ENCODE results near the gene FOXP1. TPM values are rescaled to one million over a fixed set of nuclear protein-coding genes. Genes with fewer than 3 reads are reported as not detected.
A peak's percentile ranks its signal among the peaks of the same experiment; 100 is the strongest.

Gene FOXP1
- total RNA-seq, 2 experiments from 2014 or later, result 108 to 153 TPM

DNA sequence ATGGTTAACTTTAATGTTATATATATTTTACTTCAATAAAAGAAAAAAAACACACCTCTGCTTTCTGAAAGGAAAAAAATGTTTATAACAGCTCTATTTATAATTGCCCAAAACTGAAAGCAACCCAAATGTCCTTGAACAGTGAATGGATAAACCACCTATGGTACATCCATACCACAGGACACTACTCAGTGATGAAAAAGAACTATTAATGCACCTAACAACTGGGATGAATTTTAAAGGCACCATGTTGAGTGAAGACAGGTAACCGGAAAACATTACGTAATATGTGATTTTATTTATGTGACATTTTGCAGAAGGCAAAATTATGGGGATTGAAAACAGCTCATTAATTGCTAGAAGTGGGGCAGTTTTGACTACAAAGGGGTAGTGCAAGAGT, 23.8 kb upstream of the FOXP1 start:
- ATAC-seq, result no peak
- Mint-ChIP-seq H3K27ac (no peak overlapping the region), H3K4me3 (no peak overlapping the region), H3K4me1 (no peaks in the 10 kb centered on the region), H3K36me3 (ENCODE audit: low read depth) (peaks cover 10% of the 10 kb centered on the region), H3K27me3 (no peaks in the 10 kb centered on the region), H3K9me3 (ENCODE audit: low read depth) (peaks cover 10% of the 10 kb centered on the region)
- ChIA-PET POLR2A (no interaction called here), CTCF (no interaction called here)
- DNase-seq, result no peak
- intact Hi-C loops (cut with DNase I, micrococcal nuclease), result no loop called here

- Mint-ChIP-seq H3K36me3 (ENCODE audit: low read depth) (peaks cover 14% of the 10 kb centered on the region), H3K4me3 (no peak overlapping the region), H3K4me1 (peaks cover 8% of the 10 kb centered on the region), H3K27ac (no peak overlapping the region), H3K27me3 (no peaks in the 10 kb centered on the region), H3K9me3 (ENCODE audit: low read depth) (peaks cover 10% of the 10 kb centered on the region)
- ATAC-seq, result no peak
- no peak for DNase-seq
- ChIA-PET POLR2A (no interaction called here), CTCF (no interaction called here)
- intact Hi-C loops (cut with DNase I, micrococcal nuclease), result no loop called here
These were observed 23.1 kb upstream of the FOXP1 start for GRCh38 chr3:71606582-71606981.

- CTCF ChIA-PET, result interaction anchor here (0.6 to 1.0 kb wide), 2 partner anchors 14 to 297 kb away, joined by 3 read pairs; no protein-coding TSS in a partner anchor
- Mint-ChIP-seq H3K4me3 (no peak overlapping the region), H3K27me3 (no peaks in the 10 kb centered on the region), H3K36me3 (ENCODE audit: low read depth) (peaks cover 9% of the 10 kb centered on the region), H3K27ac (no peak overlapping the region), H3K9me3 (ENCODE audit: low read depth) (peaks cover 8% of the 10 kb centered on the region), H3K4me1 (peaks cover 30% of the 10 kb centered on the region)
- POLR2A ChIA-PET, result no interaction called here
- DNase-seq (no peak), ATAC-seq (no peak)
- intact Hi-C loops (cut with DNase I, micrococcal nuclease), result no loop called here
These were observed 18.7 kb upstream of the FOXP1 start for GRCh38 chr3:71602256-71602655.

DNA sequence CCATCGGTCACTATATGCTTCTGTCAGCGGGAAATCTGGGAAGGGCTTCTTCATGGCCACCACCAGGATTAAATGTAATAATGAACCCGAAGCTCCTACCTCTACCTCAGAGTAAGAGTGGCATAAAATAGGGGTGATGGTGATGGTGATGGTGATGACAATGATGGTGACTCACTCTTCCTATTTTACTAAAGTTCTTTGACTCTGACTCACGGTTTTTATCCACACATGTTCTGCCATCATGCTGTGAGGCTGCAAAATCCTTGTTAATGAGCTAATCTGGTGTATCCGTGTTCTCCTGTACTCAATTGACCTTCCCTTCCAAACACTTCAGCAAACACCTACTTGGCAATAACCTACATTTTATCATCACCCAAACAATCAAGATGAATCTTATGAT, 18.3 kb upstream of the FOXP1 start:
- Mint-ChIP-seq H3K27me3 (no peaks in the 10 kb centered on the region), H3K4me1 (peaks cover 30% of the 10 kb centered on the region), H3K4me3 (no peak overlapping the region), H3K36me3 (ENCODE audit: low read depth) (peaks cover 9% of the 10 kb centered on the region), H3K9me3 (ENCODE audit: low read depth) (peaks cover 8% of the 10 kb centered on the region), H3K27ac (peak overlapping the region; percentile 18)
- intact Hi-C loops (cut with DNase I, micrococcal nuclease), result no loop called here
- ATAC-seq (peak; percentile 98), DNase-seq (peak; percentile 13)
- ChIA-PET POLR2A (no interaction called here), CTCF (interaction anchor here (0.6 to 1.0 kb wide), 4 partner anchors 14 to 549 kb away, joined by 3 read pairs; no protein-coding TSS in a partner anchor)

GRCh38 chr3:71600646-71601288, 17.2 kb upstream of the FOXP1 start:
- intact Hi-C loops (cut with DNase I, micrococcal nuclease), result no loop called here
- no peak for ATAC-seq
- CTCF ChIA-PET, result interaction anchor here (0.6 to 1.6 kb wide), 6 partner anchors 12 to 830 kb away, joined by 3 to 6 read pairs (median 3); no protein-coding TSS in a partner anchor

DNA sequence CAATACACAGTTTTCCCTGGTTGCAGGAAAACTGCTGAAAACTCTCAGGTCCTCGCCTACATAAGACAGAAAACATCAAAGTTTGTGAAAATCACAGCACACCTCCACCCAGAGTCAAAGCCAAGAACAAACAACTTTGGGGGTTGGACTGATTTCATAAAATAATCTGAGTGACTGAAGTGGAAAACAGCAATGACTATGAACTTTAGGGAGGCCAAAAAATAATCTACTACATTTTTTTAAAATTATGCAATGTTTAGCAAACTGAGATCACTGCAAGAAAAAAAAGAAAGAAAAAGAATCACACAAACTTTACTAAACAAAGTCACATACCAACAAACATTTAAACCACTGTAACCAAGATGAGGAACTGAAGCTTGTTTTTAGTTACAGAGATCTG, 15.9 kb upstream of the FOXP1 start:
- no peak overlapping the region for H3K27ac Mint-ChIP-seq
- H3K9me3 Mint-ChIP-seq (ENCODE audit: low read depth), result no peaks in the 10 kb centered on the region
- peaks cover 30% of the 10 kb centered on the region for H3K4me1 Mint-ChIP-seq
- ChIA-PET CTCF (interaction anchor here (1.0 to 1.6 kb wide), 3 partner anchors 10 to 82 kb away, joined by 3 to 5 read pairs (median 3); no protein-coding TSS in a partner anchor), POLR2A (interaction anchor here (0.6 kb wide), 1 partner anchor 955 kb away, joined by 3 read pairs; no protein-coding TSS in a partner anchor)
- intact Hi-C loops (cut with DNase I, micrococcal nuclease), result no loop called here
- peaks cover 5% of the 10 kb centered on the region for H3K36me3 Mint-ChIP-seq (ENCODE audit: low read depth)
- H3K27me3 Mint-ChIP-seq, result no peaks in the 10 kb centered on the region
- H3K4me3 Mint-ChIP-seq, result no peak overlapping the region
- ATAC-seq (no peak), DNase-seq (no peak)

More at GRCh38 chr3:71600646-71601288, 17.2 kb upstream of the FOXP1 start:
- Mint-ChIP-seq H3K36me3 (ENCODE audit: low read depth) (peaks cover 5% of the 10 kb centered on the region), H3K4me3 (no peak overlapping the region), H3K9me3 (ENCODE audit: low read depth) (no peaks in the 10 kb centered on the region), H3K27me3 (no peaks in the 10 kb centered on the region), H3K4me1 (peaks cover 30% of the 10 kb centered on the region), H3K27ac (no peak overlapping the region)
- POLR2A ChIA-PET, result no interaction called here
- DNase-seq, result no peak

DNA sequence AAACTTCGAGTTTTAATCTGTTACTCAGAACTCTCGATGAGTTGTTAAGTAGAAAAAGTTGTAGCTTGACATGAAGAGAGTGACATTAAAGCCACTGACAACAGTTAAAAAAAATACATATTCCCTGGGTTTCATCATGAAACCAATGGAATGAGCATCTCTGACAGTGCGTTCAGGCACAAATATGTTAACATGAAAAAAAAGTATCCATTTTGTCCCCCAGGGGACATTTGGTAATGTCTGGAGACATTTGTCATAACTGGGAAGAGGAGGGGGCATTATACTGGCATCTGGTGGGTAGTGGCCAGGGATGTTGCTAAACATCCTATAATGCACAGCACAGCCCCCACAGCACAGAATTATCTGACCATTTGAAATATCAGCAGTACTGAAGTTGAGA, 14.8 kb upstream of the FOXP1 start:
- ATAC-seq, result no peak
- intact Hi-C loops (cut with DNase I, micrococcal nuclease), result no loop called here
- POLR2A ChIA-PET, result no interaction called here
- Mint-ChIP-seq H3K4me3 (no peak overlapping the region), H3K4me1 (peaks cover 30% of the 10 kb centered on the region), H3K27me3 (no peaks in the 10 kb centered on the region), H3K9me3 (ENCODE audit: low read depth) (no peaks in the 10 kb centered on the region), H3K36me3 (ENCODE audit: low read depth) (peaks cover 5% of the 10 kb centered on the region), H3K27ac (no peak overlapping the region)
- DNase-seq, result no peak
- CTCF ChIA-PET, result interaction anchor here (0.6 to 1.5 kb wide), 2 partner anchors 21 to 164 kb away, joined by 3 to 4 read pairs; no protein-coding TSS in a partner anchor

GRCh38 chr3:71597286-71597685, 13.8 kb upstream of the FOXP1 start:
- ChIA-PET CTCF (interaction anchor here (0.6 to 1.5 kb wide), 2 partner anchors 10 to 22 kb away, joined by 3 read pairs; no protein-coding TSS in a partner anchor), POLR2A (no interaction called here)
- Mint-ChIP-seq H3K27me3 (no peaks in the 10 kb centered on the region), H3K4me1 (peaks cover 29% of the 10 kb centered on the region), H3K9me3 (ENCODE audit: low read depth) (no peaks in the 10 kb centered on the region), H3K27ac (no peak overlapping the region), H3K36me3 (ENCODE audit: low read depth) (peaks cover 4% of the 10 kb centered on the region), H3K4me3 (no peak overlapping the region)
- ATAC-seq (no peak), DNase-seq (no peak)
- intact Hi-C loops (cut with DNase I, micrococcal nuclease), result no loop called here

DNA sequence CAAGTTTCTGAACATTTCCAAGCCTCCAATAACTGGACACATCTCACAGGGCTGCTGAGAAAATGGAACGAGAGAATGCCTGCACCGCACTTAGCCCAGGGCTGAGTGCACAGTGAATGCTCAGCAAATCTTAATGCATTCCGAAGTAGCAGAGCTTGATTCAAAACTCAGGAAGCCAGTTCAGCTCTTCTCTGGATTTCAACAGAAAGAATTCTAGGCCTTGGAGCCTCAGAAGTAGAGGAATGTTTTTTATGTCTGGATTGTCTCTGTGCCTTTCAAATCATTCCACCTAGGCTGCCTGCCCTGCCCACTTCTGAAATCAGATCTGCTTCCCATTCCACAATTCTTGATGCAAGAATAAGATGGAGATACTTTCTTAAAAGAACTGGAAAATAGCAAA, 9.6 kb upstream of the FOXP1 start:
- intact Hi-C loops (cut with DNase I, micrococcal nuclease), result no loop called here
- Mint-ChIP-seq H3K27ac (no peak overlapping the region), H3K27me3 (no peaks in the 10 kb centered on the region), H3K36me3 (ENCODE audit: low read depth) (no peaks in the 10 kb centered on the region), H3K4me3 (no peak overlapping the region), H3K9me3 (ENCODE audit: low read depth) (no peaks in the 10 kb centered on the region), H3K4me1 (peaks cover 9% of the 10 kb centered on the region)
- ChIA-PET CTCF (interaction anchor here (0.6 kb wide), 1 partner anchor 646 kb away, joined by 3 read pairs; no protein-coding TSS in a partner anchor), POLR2A (no interaction called here)
- DNase-seq, result no peak
- ATAC-seq, result no peak

- ChIA-PET CTCF (interaction anchor here (0.7 to 1.2 kb wide), 2 partner anchors 72 to 749 kb away, joined by 3 read pairs; no protein-coding TSS in a partner anchor), POLR2A (no interaction called here)
- intact Hi-C loops (cut with DNase I, micrococcal nuclease), result no loop called here
- Mint-ChIP-seq H3K4me3 (no peak overlapping the region), H3K9me3 (ENCODE audit: low read depth) (no peaks in the 10 kb centered on the region), H3K4me1 (peaks cover 23% of the 10 kb centered on the region), H3K36me3 (ENCODE audit: low read depth) (no peaks in the 10 kb centered on the region), H3K27ac (no peak overlapping the region), H3K27me3 (no peaks in the 10 kb centered on the region)
- DNase-seq (no peak), ATAC-seq (no peak)
These were observed 7.6 kb upstream of the FOXP1 start for GRCh38 chr3:71591101-71591500.

DNA sequence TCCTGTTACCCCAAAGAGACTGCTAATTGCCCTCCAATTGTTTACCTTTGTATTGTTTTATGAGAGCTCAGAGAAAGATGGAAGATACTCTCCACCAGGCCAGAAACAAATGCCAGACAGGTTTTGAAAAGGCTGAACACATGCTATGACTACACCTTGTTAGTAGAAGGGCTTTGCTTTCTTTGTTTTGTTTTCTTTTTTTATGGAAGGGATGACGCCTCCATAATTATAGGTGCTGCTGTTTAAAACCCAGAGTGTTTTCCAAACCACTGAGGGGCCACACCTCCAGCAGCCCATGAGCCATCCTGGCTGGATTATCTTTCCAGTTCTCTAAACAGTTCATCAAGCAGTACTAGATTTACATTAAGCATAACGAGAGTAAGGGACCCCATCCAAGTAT, 5.6 kb upstream of the FOXP1 start:
- Mint-ChIP-seq H3K4me3 (no peak overlapping the region), H3K27ac (no peak overlapping the region), H3K27me3 (no peaks in the 10 kb centered on the region), H3K36me3 (ENCODE audit: low read depth) (no peaks in the 10 kb centered on the region), H3K4me1 (peaks cover 39% of the 10 kb centered on the region), H3K9me3 (ENCODE audit: low read depth) (no peaks in the 10 kb centered on the region)
- ChIA-PET CTCF (interaction anchor here (0.6 to 1.2 kb wide), 3 partner anchors 11 to 458 kb away, joined by 3 to 5 read pairs (median 4); no protein-coding TSS in a partner anchor), POLR2A (no interaction called here)
- no peak for DNase-seq
- intact Hi-C loops (cut with DNase I, micrococcal nuclease), result loop anchor here (5.0 to 10.0 kb wide), 6 partner anchors 63 to 1256 kb away; partner anchors contain the start of gene SHQ1 (in 1 of the 2)
- no peak for ATAC-seq

DNA sequence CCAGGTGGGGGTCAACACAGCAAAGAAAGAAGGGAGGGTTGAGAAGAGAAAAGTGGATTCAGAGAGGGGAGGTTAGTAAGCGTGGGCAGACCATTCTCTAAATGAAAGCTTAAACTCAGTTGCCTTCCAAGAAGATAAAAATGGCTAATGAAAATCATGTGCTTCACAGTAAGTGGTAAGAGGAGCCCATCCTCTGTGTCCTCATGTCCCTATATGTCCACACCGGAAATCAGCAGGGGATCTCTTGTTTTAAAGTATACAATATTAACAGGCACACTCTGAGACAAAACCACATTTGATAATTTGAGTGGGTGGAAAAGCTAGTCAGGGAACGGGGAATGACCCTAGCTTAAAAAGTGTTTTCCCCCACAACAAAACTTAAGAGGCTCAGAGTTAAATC, 4.4 kb upstream of the FOXP1 start:
- Mint-ChIP-seq H3K4me1 (peaks cover 39% of the 10 kb centered on the region), H3K27me3 (no peaks in the 10 kb centered on the region), H3K36me3 (ENCODE audit: low read depth) (no peaks in the 10 kb centered on the region), H3K9me3 (ENCODE audit: low read depth) (no peaks in the 10 kb centered on the region), H3K4me3 (no peak overlapping the region), H3K27ac (no peak overlapping the region)
- CTCF ChIA-PET, result interaction anchor here (0.6 to 1.1 kb wide), 4 partner anchors 10 to 412 kb away, joined by 3 to 4 read pairs (median 3); no protein-coding TSS in a partner anchor
- ATAC-seq (no peak), DNase-seq (no peak)
- intact Hi-C loops (cut with DNase I, micrococcal nuclease), result loop anchor here (2.0 to 10.0 kb wide), 8 partner anchors 64 to 1257 kb away; partner anchors contain the start of gene SHQ1 (in 1 of the 2)
- POLR2A ChIA-PET, result no interaction called here

Measured in activated CD4-positive, alpha-beta T cell treated with anti-CD3 and anti-CD28 coated beads for 36 hours (primary cell).